ENCODE results near the gene CACNA1C.
"Not testable (repeated sequence)": the region's sequence is repeated elsewhere in the genome, so short reads cannot be mapped to it uniquely, and the experiment has no call there.

Gene CACNA1C

GRCh38 chr12:2076728-2077127 is 23.9 kb downstream of the CACNA1C start:
- DNase-seq, result no peak

GRCh38 chr12:2080604-2081003 is 27.8 kb downstream of the CACNA1C start:
- DNase-seq, result no peak

GRCh38 chr12:2082321-2082720 is 29.5 kb downstream of the CACNA1C start:
- DNase-seq, result no peak

DNA sequence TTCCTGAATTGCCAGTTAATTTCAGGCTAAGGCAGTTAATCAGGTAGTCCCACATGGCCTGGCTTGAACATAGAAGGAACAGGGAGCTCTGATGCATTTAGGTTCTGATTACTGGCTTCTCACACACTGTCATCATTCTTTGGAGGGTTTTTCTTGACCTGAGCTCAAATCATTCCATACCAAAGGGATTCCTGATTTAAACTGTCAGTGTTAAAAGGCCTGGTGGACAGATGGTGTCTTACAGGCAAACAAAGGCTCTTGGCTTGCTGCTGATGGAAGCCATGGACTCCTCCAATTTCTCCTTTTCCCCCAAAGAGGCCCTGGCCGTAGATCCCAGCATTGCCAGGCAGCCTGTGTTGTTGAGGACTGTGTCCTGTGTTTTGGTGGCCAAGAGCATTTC is 30.2 kb downstream of the CACNA1C start:
- no peak for DNase-seq

DNA sequence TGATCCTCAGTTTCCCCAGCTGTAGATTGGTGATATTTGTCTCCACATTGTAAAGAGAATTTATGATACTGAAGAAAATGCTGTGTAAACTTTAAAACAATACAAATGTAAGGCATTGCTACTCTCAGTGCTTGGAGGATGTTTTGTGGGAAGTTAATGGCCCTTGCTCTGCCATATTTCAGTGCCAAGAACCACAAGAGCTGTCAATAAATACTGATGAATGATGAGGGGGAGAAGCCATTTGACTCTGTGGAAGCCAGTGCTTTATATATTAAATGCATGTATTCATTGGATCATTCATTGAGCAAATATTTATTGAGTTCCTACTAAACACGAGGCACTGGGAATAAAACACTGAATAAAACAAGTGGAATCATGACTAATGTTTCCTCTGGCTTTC is 30.8 kb downstream of the CACNA1C start:
- DNase-seq, result no peak

DNA sequence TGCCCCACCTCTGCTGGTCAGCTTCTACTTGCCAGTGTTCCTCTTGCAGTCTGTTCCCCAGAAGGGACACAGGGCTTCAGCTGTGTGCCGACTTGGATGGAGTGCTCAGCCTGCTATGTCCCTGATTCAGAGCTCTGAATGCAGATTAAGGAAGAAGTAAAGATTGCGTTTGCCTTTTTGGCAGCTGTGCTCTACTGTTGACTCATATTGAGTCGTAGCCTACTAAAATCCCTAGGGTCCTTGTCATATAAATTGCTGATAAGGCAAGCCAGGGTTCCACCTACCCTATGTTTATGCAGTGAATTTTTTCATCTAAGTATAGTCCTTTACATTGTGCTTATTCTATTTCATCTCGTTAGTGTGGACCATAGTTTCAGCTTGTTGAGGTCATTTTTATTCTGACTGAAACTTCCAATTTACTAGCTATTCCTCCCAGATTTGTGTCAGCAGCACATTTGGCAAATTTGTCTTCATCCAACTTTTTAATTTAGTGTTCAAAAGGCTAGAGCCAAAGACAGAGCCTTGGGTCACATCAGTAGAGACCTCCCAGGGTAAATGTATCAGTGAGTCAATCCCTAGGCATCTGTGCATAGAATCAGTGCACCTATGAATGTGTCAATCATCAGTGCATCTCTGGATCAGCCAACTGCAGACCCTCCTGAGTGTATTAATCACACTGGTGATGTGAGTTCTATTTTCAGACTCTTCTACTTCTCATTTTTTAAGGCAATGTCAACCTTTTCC is 31.9 kb downstream of the CACNA1C start:
- no peak for DNase-seq

DNA sequence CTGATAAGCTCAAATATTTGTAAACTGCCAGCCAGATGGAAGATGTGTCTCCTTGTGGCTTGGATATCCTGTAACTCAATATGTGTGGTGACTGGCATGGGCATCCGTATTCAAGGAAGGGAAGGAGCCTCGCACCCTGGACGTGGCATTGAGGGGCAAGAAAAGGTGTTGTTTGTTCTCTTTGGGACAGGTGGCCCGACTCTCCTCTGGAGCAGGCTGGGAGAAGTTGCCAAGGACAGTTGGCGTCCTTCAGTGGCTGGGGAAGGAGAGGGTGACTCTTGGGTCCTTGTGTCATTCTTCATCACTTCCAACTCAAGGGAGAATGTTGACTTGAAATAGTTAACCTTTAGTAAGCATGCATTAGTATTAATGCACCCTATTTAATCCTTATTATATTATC is 39.6 kb downstream of the CACNA1C start:
- no peak for DNase-seq

DNA sequence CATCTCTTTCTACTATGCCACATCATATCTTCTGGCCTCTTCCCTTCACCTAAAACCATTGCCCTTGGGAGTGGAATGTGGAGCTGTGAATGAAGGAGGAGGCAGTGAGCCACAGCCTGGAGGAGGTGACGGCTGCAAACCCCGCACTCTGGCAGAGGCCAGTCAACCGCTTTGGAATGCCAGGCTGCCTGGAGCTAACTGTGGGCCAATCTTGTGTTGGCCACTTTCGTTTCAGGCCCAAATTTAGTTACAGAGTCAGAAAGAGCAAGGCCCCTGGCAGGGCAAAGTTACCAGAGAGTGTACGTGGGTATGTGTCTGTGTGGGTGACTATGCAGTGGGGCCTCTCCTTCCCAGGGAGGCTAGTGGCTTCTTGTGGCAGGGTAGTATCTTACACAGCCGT is 40.1 kb downstream of the CACNA1C start:
- DNase-seq, result no peak

DNA sequence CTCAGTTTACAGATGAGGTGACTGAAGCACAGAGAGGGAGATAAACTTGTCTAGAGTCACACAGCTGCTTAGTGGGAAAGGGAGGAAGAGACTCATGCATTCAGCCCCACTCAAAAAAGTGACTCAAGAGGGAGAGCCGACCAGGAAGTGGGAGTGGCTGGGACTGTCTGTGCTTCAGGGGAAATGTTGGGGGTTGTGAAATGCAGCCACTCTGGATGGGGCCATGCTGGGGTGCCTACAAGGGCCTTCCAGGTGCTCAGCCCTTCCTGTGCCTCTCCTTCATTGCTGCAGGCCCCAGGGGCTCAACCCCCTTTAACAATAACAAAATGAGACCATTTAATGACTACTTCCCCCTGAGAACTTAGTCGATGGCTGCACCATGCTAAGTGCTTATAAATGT is 41.8 kb downstream of the CACNA1C start:
- DNase-seq, result no peak

- DNase-seq, result no peak
Measured at GRCh38 chr12:2095878-2096277, 43.1 kb downstream of the CACNA1C start.

- no peak for DNase-seq
Measured at GRCh38 chr12:2097617-2098016, 44.8 kb downstream of the CACNA1C start.

GRCh38 chr12:2098852-2099251 is 46.1 kb downstream of the CACNA1C start:
- no peak for DNase-seq

GRCh38 chr12:2099595-2099994 is 46.8 kb downstream of the CACNA1C start:
- no peak for DNase-seq

DNA sequence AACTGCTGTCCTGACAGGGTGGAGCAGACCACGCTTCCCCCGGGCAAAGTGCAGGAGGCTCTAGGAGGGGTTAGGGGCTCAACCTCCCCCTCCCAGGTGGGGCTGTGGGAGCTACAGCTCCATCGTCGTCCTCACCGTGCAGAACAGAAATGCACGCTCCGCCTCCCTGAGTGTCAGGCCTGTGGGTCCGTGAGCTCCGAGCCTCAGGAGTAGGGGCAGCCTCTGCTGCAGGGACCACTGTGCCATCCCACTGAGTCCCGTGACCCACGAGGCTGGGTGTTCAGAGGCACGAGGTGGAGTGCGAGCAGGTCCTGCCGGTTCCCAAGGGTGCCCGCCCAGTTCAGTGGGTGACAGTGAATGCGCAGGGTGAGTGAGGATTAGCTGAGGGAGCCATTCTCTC is 48.6 kb downstream of the CACNA1C start:
- no peak for DNase-seq

GRCh38 chr12:2101771-2102170 is 49.0 kb downstream of the CACNA1C start:
- DNase-seq, result no peak

GRCh38 chr12:2102736-2103135 is 49.9 kb downstream of the CACNA1C start:
- DNase-seq, result not testable (repeated sequence)

- DNase-seq, result not testable (repeated sequence)
Measured at GRCh38 chr12:2105387-2105786, 52.6 kb downstream of the CACNA1C start.

DNA sequence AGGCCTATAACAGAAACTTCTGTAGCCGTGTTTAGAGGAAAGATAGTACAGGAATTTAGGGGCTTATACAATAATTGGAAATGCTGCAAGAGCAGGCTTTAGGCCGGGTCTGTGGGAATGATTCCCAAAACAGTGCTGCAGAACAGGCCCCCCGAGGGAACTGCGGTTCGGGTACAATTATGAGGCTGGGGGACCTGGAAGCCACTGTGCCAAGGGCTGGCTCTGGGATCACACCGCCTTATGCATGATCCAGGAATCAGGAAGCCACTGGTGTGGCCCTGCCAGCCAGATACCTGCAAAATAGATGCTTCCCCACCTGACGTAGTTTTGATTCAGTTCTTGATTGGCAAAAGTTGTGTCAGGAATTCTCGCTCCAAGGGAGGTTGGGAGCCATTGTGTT is 55.4 kb downstream of the CACNA1C start:
- DNase-seq, result no peak

DNA sequence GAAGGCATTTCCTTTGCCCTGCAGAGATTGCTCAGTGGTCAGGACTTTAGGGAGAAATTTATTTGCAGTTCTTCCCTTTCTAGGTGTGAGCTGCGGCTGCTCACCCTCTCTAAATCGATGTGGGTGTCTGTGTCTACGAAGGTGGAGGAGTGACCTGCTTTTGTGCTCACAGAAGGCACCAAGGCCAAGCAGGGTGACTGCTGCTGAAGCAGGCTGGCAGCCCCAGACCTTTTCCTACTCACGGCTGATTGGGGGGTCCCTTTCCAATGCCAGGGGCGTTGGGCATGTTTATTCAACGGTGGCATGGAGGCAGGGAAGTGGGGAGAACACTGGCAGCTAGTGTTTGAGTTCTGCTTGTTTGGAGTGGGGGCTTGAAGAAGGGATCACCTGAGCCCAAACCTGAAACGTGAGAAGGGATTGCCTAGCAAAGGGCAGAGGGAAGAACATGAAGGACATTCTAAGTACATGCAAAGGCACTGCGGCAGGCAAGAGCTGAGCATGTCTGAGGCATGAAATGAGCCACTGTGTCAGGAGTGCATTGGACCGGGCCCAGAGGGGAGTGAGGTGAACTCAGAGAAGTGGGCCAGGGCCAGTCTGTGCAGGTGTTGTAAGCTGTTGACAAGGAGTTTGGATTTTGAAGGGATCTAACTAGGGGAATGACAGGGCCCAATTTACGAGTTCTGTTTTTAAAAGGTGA is 56.3 kb downstream of the CACNA1C start:
- DNase-seq, result no peak

DNA sequence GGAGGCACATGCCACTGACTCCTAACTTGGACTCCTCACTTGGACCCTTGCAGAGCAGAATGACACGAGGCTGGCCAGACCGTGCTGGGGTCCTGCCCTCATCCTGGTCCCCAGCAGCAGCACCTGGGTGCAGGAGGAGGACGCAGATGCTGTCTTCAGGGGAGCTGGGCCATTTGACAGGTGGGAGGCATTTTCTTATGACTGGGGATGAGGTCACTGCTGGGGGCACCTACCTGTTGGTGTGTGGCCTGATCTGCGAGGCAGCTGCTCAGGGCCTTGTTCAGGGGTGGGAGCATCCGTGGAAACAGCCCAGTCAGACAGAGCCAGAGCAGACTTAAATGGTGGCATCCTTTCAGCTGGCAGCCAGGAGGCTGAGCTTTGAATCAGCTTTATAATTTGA is 57.3 kb downstream of the CACNA1C start:
- DNase-seq, result no peak

GRCh38 chr12:2110849-2111566 is 58.2 kb downstream of the CACNA1C start:
- no peak for DNase-seq

DNA sequence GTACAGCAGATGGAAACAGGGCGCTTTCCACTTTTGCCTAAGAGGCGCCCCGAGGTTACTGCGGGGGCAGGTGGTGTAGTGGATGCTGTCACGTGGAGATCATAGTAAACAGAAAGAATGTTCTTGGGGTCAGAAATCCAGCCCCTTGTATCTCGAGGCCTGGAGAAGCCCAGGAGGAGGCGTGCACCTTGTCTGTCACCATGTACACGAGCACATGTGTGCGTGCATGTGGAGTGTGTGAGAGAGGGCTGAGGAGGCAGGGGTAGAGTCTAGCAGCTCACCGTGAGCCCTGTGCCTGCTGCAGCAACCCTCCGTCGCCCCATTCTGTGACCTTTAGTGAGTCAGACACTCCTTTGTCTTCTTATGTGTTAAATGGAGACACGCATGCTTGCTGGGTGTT is 59.0 kb downstream of the CACNA1C start:
- DNase-seq, result no peak

- DNase-seq, result no peak
Measured at GRCh38 chr12:2112401-2112800, 59.6 kb downstream of the CACNA1C start.

All from cortex of kidney (tissue), 1 donor.